HCT116 (cell line): ENCODE measurements around the gene SLC25A42. TPM values are rescaled to one million over a fixed set of nuclear protein-coding genes. Genes with fewer than 3 reads are reported as not detected.

Experiments
- ATAC-seq: fragments of 200-7000 bp; cut with Tn5 transposase; 2 replicates; pipeline ENCODE4 v1.9.1; 2020; ENCODE audit warnings: mild to moderate bottlenecking, moderate library complexity
- BruUV-seq: library from RNA; stranded (reverse); fragments of 400-500 nt; replicated peaks from 2 replicates; lab custom pipeline; 2021; lab: Mats Ljungman, UMichigan
- CTCF ChIA-PET: fragments of 300-600 bp; sonication (Branson Sonifier 250); formaldehyde crosslinking; loops from one replicate; lab custom pipeline; 2021; ENCODE audit warnings: antibody characterized with exemption; lab: Charles Lee
- POLR2A ChIA-PET: fragments of 300-600, 350-600 bp; sonication (Branson Sonifier 250); formaldehyde crosslinking; loops from one replicate; lab custom pipeline; 2021; ENCODE audit warnings: antibody characterized with exemption; lab: Charles Lee
- RAD21 ChIA-PET, 2 experiments: fragments of 300-600 bp; sonication (Branson Sonifier 250); formaldehyde crosslinking; loops; one replicate each; lab custom pipeline; 2023; ENCODE audit warnings: low total read pairs in 2 of 2; ENCODE audit not compliant: uncharacterized antibody in 2 of 2, unreplicated experiment in 2 of 2, low non-redundant PET in 1 of 2; lab: Charles Lee
- DNase-seq: peaks from one replicate; pipeline ENCODE4 v3.0.0-alpha.2; 2010; ENCODE audit warnings: low read depth, low spot score
- H2AFZ ChIP-seq: fragments of 200-600 bp; shearing (Covaris generic), sonication (generic); 2 replicates; pipeline ENCODE4 v1.6.1; 2017; ENCODE audit warnings: low read depth, mixed run types, mixed read lengths, antibody characterized with exemption, low read length; ENCODE audit not compliant: poor library complexity, severe bottlenecking
- H3K27ac ChIP-seq: 2 replicates; pipeline ENCODE4 v1.5.1; 2012; ENCODE audit warnings: low read depth, low read length
- H3K27me3 ChIP-seq: fragments of 200-600 bp; sonication (generic); 2 replicates; pipeline ENCODE4 v1.6.1; 2016; ENCODE audit warnings: mixed run types, low read length, mixed read lengths; ENCODE audit not compliant: insufficient read depth
- H3K36me3 ChIP-seq, 2 experiments: fragments of 200-500 bp in 1 of 2; fragments of 200-600 bp in 1 of 2; sonication (Bioruptor generic) in 1 of 2; sonication (generic) in 1 of 2; 2 replicates each; pipeline versions ENCODE4 v1.5.1 to v1.6.1; 2014 to 2016; ENCODE audit warnings: low read length in 2 of 2, inconsistent platforms in 1 of 2, mixed read lengths in 1 of 2, mixed run types in 1 of 2; ENCODE audit not compliant: insufficient read depth in 2 of 2, control insufficient read depth in 1 of 2
- H3K4me1 ChIP-seq, 2 experiments: fragments of 200-600 bp in 1 of 2; sonication (generic) in 1 of 2; 2 replicates each; pipeline versions ENCODE4 v1.5.1 to v1.6.1; 2012 to 2017; ENCODE audit warnings: low read length in 2 of 2, inconsistent platforms in 1 of 2, mild to moderate bottlenecking in 1 of 2, mixed read lengths in 1 of 2, mixed run types in 1 of 2, moderate library complexity in 1 of 2; ENCODE audit not compliant: insufficient read depth in 2 of 2, control insufficient read depth in 1 of 2
- H3K4me2 ChIP-seq: fragments of 200-600 bp; sonication (generic); 2 replicates; pipeline ENCODE4 v1.6.1; 2017; ENCODE audit warnings: mixed run types, low read length, mixed read lengths
- H3K4me3 ChIP-seq, 2 experiments: fragments of 200-600 bp in 1 of 2; sonication (generic) in 1 of 2; replicated peaks in 1 of 2; 2 replicates each; pipeline ENCODE4 v1.5.1; 2011 to 2016; ENCODE audit warnings: low read length in 2 of 2, control low read depth in 1 of 2, low read depth in 1 of 2, mild to moderate bottlenecking in 1 of 2, mixed read lengths in 1 of 2, mixed run types in 1 of 2
- H3K79me2 ChIP-seq: fragments of 200-600 bp; sonication (generic); 2 replicates; pipeline ENCODE4 v1.6.1; 2017; ENCODE audit warnings: mild to moderate bottlenecking, mixed run types, low read length, moderate library complexity, mixed read lengths; ENCODE audit not compliant: insufficient read depth
- H3K9ac ChIP-seq: fragments of 200-600 bp; sonication (generic); 2 replicates; pipeline ENCODE4 v1.6.1; 2016; ENCODE audit warnings: low read length, mixed read lengths
- H3K9me2 ChIP-seq: fragments of 200-600 bp; sonication (generic), shearing (Covaris generic); 2 replicates; pipeline ENCODE4 v1.6.1; 2017; ENCODE audit warnings: mixed run types, mild to moderate bottlenecking, moderate library complexity; ENCODE audit not compliant: insufficient read depth
- H3K9me3 ChIP-seq, 2 experiments: fragments of 200-500 bp in 1 of 2; fragments of 200-600 bp in 1 of 2; sonication (Bioruptor generic) in 1 of 2; sonication (generic) in 1 of 2; 2 replicates each; pipeline ENCODE4 v1.6.1; 2014 to 2017; ENCODE audit warnings: low read length in 2 of 2, mixed read lengths in 2 of 2, inconsistent platforms in 1 of 2, low read depth in 1 of 2, mild to moderate bottlenecking in 1 of 2, mixed run types in 1 of 2, moderate library complexity in 1 of 2; ENCODE audit not compliant: control insufficient read depth in 1 of 2, insufficient read depth in 1 of 2
- H4K20me1 ChIP-seq: fragments of 200-600 bp; sonication (generic), shearing (Covaris generic); 2 replicates; pipeline ENCODE4 v1.6.1; 2017; ENCODE audit warnings: mixed run types, mild to moderate bottlenecking, moderate library complexity; ENCODE audit not compliant: insufficient read depth
- CBX3 ChIP-seq: IDR thresholded peaks from 2 replicates; pipeline ENCODE4 v1.6.1; 2012; ENCODE audit warnings: low read depth
- CTCF ChIP-seq, 3 experiments: fragments of 200-600 bp in 1 of 3; sonication (generic) in 1 of 3; IDR thresholded peaks in 2 of 3; conservative IDR thresholded peaks in 1 of 3; 2 replicates each; pipeline ENCODE4 v1.5.1; 2012 to 2017; ENCODE audit warnings: low read depth in 2 of 3, low read length in 2 of 3, antibody characterized with exemption in 1 of 3, borderline replicate concordance in 1 of 3, control low read depth in 1 of 3, mild to moderate bottlenecking in 1 of 3, mixed read lengths in 1 of 3, mixed run types in 1 of 3, moderate library complexity in 1 of 3; ENCODE audit not compliant: insufficient read depth in 1 of 3
- ELF1 ChIP-seq: IDR thresholded peaks from 2 replicates; pipeline ENCODE4 v1.6.1; 2012; ENCODE audit warnings: low read depth, borderline replicate concordance
- EZH2 ChIP-seq: fragments of 200-600 bp; sonication (generic); IDR thresholded peaks from 2 replicates; pipeline ENCODE4 v1.6.1; 2017; ENCODE audit warnings: antibody characterized with exemption, mixed run types
- EZH2phosphoT487 ChIP-seq: fragments of 200-600 bp; IDR thresholded peaks from 2 replicates; pipeline ENCODE4 v1.6.1; 2018; ENCODE audit warnings: antibody characterized with exemption, borderline replicate concordance
- JUND ChIP-seq: IDR thresholded peaks from 2 replicates; pipeline ENCODE4 v1.6.1; 2012
- POLR2A ChIP-seq: IDR thresholded peaks from 2 replicates; pipeline ENCODE4 v1.7.0; 2011; ENCODE audit warnings: borderline replicate concordance; ENCODE audit not compliant: insufficient read depth, insufficient read length; ENCODE audit errors: extremely low read depth
- YY1 ChIP-seq: IDR thresholded peaks from 2 replicates; pipeline ENCODE4 v1.6.1; 2011; ENCODE audit warnings: low read length, low read depth, moderate library complexity, mild to moderate bottlenecking; ENCODE audit not compliant: insufficient replicate concordance; ENCODE audit errors: extremely low read depth
- ZFX ChIP-seq: fragments of 450-650 bp; IDR thresholded peaks from 2 replicates; pipeline ENCODE4 v1.6.1; 2017
- ZNF274 ChIP-seq: fragments of 200-500 bp; sonication (Bioruptor generic); IDR thresholded peaks from 2 replicates; pipeline ENCODE4 v1.6.1; 2014; ENCODE audit warnings: mild to moderate bottlenecking, low read depth, low read length, inconsistent platforms
- intact Hi-C: fragments of 100-400 bp; cut with micrococcal nuclease; formaldehyde crosslinking; loops from 2 replicates; pipeline ENCODE4 v1.10.0; 2022
- total RNA-seq: library from RNA; stranded (reverse); gene quantifications from one replicate; pipeline ENCODE4 v1.2.1, GENCODE V29; 2021; ENCODE audit not compliant: unreplicated experiment

SLC25A42 gene
- total RNA-seq, 1 experiment from 2014 or later = 10.2 TPM

- ChIA-PET RAD21 (no interaction called here), POLR2A (no interaction called here), CTCF (no interaction called here)
- ATAC-seq (no peak), DNase-seq (no peak)
- Histone ChIP-seq H4K20me1 (peaks cover 8% of the 10 kb centered on the region; the same call in 1 of the 2 replicates), H3K9me2 (no peaks in the 10 kb centered on the region), H3K79me2 (peaks cover 87% of the 10 kb centered on the region), H3K4me2 (no peak overlapping the region), H2AFZ (no peak overlapping the region), H3K27me3 (no peaks in the 10 kb centered on the region), H3K36me3 (peaks cover 40 to 67% of the 10 kb centered on the region in 2 experiments), H3K9me3 (no peaks in the 10 kb centered on the region), H3K4me1 (peaks cover 8 to 9% of the 10 kb centered on the region in 2 experiments; a peak in 3 of 4 replicates), H3K4me3 (no peak overlapping the region), H3K9ac (no peak overlapping the region), H3K27ac (no peak overlapping the region)
- TF ChIP-seq ELF1 = no peak
- no peak for TF ChIP-seq CTCF (IDR thresholded peaks at IDR 0.05 in 2 of 3, conservative IDR thresholded peaks at IDR 0.05 in 1 of 3; ENCODE audit: borderline replicate concordance in 1 of 3, insufficient read depth in 1 of 3, low read depth in 2 of 3, low read length in 2 of 3)
- TF ChIP-seq ZNF274 = no peak
- TF ChIP-seq EZH2phosphoT487 = no peak
- TF ChIP-seq ZFX = no peak
- TF ChIP-seq POLR2A = no peak
- no peak for TF ChIP-seq YY1
- no peak for TF ChIP-seq EZH2
- no peak for TF ChIP-seq JUND
- no peak for TF ChIP-seq CBX3
- intact Hi-C loops = no loop called here
- BruUV-seq = no TSS peak
Observed at GRCh38 chr19:19028526-19028925, 35.3 kb upstream of the SLC25A42 start.
